WTC11 (cell line): ENCODE results near the gene POMT1.

Experiments
- CREB1 ChIP-seq: sonication (generic); formaldehyde crosslinking; IDR thresholded peaks from 2 replicates; pipeline ENCODE4 v1.8.0; 2023; ENCODE audit warnings: mild to moderate bottlenecking, missing genetic modification reagents
- CTCF ChIP-seq: fragments of 200-600 bp; IDR thresholded peaks from 2 replicates; pipeline ENCODE4 v1.8.0; 2022; ENCODE audit warnings: antibody characterized with exemption
- E2F1 ChIP-seq: sonication (generic); formaldehyde crosslinking; IDR thresholded peaks from 2 replicates; pipeline ENCODE4 v1.8.0; 2022; ENCODE audit warnings: mild to moderate bottlenecking, missing genetic modification reagents
- JUN ChIP-seq: sonication (generic); formaldehyde crosslinking; IDR thresholded peaks from 2 replicates; pipeline ENCODE4 v1.8.0; 2023; ENCODE audit warnings: mild to moderate bottlenecking, missing genetic modification reagents
- MLX ChIP-seq: sonication (generic); formaldehyde crosslinking; IDR thresholded peaks from 2 replicates; pipeline ENCODE4 v1.8.1; 2023; ENCODE audit warnings: mild to moderate bottlenecking, missing genetic modification reagents, moderate library complexity
- NFYB ChIP-seq: sonication (generic); formaldehyde crosslinking; conservative IDR thresholded peaks from 2 replicates; pipeline ENCODE4 v1.8.0; 2022; ENCODE audit warnings: low read depth, missing genetic modification reagents
- NR2C2 ChIP-seq: sonication (generic); formaldehyde crosslinking; IDR thresholded peaks from 2 replicates; pipeline ENCODE4 v1.8.0; 2022; ENCODE audit warnings: mild to moderate bottlenecking, missing genetic modification reagents
- SP1 ChIP-seq: sonication (generic); formaldehyde crosslinking; conservative IDR thresholded peaks from 2 replicates; pipeline ENCODE4 v1.8.1; 2022; ENCODE audit warnings: missing genetic modification reagents
- ZNF317 ChIP-seq: sonication (generic); formaldehyde crosslinking; IDR thresholded peaks from 2 replicates; pipeline ENCODE4 v1.8.1; 2023; ENCODE audit warnings: low read depth, mild to moderate bottlenecking, moderate library complexity, missing genetic modification reagents, borderline replicate concordance
- ZNF416 ChIP-seq: fragments of 250-450 bp; sonication (Bioruptor Pico); IDR thresholded peaks from 2 replicates; pipeline ENCODE4 v1.9.0; 2021; ENCODE audit warnings: mild to moderate bottlenecking, inconsistent platforms
- ZNF425 ChIP-seq: fragments of 250-450 bp; sonication (Bioruptor Pico); conservative IDR thresholded peaks from 2 replicates; pipeline ENCODE4 v1.9.0; 2021; ENCODE audit warnings: mild to moderate bottlenecking
- ZNF512 ChIP-seq: sonication (generic); formaldehyde crosslinking; IDR thresholded peaks from 2 replicates; pipeline ENCODE4 v1.8.1; 2022; ENCODE audit warnings: missing genetic modification reagents, borderline replicate concordance

GRCh38 chr9:131502781-131503625 is at the start of gene POMT1:
- TF ChIP-seq CTCF = no peak
- TF ChIP-seq ZNF425 (CRISPR knock-in tag) = no peak
- peak; percentile 75; the same call in 1 of the 2 replicates for TF ChIP-seq JUN (CRISPR knock-in tag)
- no peak for TF ChIP-seq NR2C2 (CRISPR knock-in tag)
- peak; percentile 65; the same call in 1 of the 2 replicates for TF ChIP-seq SP1 (CRISPR knock-in tag)
- no peak for TF ChIP-seq E2F1 (CRISPR knock-in tag)
- TF ChIP-seq ZNF512 (CRISPR knock-in tag) = no peak
- peak; percentile 37; the same call in 1 of the 2 replicates for TF ChIP-seq ZNF317 (CRISPR knock-in tag)
- TF ChIP-seq MLX (CRISPR knock-in tag) = peak; percentile 81; the same call in 1 of the 2 replicates
- no peak for TF ChIP-seq NFYB (CRISPR knock-in tag)
- no peak for TF ChIP-seq ZNF416
- peak; percentile 85 for TF ChIP-seq CREB1 (CRISPR knock-in tag)
